ENCODE data around the gene FSTL5.
A peak's percentile ranks its signal among the peaks of the same experiment; 100 is the strongest.
"Not testable (repeated sequence)": the region's sequence is repeated elsewhere in the genome, so short reads cannot be mapped to it uniquely, and the experiment has no call there.

FSTL5 gene

DNA sequence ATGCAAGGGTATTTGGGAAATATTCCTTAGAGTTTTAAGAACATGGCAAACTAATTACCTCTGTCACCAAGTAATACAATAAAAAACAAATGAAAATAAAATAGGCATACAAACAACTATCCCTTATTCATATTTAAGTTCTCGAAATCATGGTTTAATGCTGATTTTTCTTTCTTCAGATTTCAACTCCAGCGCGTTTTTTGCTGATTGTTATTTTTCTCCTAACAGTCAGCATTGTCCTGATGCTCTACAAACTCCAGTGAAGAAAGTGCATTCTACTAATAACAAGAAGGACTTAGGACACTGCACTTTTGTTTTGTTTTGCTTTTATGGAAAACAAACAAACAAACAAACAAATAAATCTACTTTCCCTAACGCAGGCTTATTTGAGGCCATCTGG lies 282.4 kb downstream of the FSTL5 start:
- FAIRE-seq (no peak), DNase-seq (ENCODE audit: insufficient read length, low spot score) (no peak)

DNA sequence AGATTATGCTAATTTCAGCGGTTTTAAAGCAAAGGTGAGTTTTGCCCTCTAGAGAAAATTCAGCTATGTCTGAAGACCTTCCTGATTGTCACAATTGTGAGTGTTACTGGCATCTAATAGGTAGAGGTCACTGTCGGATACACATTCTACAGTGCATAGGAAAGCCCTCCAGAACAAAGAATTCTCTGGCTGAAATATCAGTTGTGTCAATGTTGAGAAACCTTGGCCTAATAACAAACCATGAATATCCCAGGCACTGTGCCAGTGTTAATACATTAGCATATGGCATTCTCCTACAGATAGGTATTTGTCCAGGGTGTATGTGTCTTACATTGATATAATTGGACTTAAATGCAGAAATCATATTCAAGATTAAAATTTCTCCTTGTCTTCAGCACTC lies 294.3 kb downstream of the FSTL5 start:
- FAIRE-seq (no peak), DNase-seq (ENCODE audit: insufficient read length, low spot score) (no peak)

DNA sequence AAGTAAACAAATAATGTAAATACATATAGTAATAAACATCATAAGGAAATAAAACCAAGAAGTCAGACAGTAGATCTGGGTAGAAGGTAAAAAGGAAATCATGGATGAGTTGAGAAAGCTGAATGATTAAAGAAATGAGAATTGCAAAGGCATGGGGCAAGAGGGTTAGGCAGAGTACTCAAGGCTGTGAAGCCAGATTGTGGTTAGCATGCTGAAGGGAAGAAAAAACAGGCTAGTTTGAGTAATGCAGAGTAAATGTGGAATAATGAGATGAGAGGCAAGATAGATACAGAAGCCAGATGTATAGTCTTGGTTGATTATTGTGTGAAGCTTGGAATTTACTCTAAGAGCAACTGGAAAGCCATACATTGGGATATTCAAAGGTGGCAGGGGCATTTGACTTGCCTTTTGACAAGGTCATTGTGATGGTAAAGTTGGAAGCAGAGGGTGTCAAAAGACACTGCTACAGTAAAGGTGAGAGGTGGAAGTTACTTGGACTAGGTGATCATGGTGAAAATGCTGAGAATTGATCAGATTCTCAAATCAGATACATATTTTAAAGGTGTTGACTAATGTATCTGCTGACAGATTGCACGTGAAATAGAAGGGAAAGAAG lies 307.0 kb downstream of the FSTL5 start:
- DNase-seq (ENCODE audit: insufficient read length, low spot score) (no peak), FAIRE-seq (no peak)

DNA sequence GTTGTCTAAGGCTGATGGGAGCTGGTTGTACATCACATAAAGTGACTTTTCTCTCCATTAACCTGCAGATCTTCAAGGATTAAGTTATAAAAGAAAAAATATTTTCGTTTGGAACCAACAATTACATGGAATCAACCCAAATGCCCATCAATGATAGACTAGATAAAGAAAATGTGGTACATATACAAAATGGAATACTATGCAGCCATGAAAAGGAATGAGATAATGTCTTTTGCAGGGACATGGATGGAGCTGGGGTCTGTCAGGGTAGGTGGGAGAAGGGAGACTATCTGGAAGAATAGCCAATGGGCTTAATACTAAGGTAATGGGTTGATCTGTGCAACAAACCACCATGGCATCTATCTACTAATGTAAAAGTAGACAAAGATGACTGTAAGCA lies 313.2 kb downstream of the FSTL5 start:
- no peak for DNase-seq (ENCODE audit: insufficient read length, low spot score)
- no peak for FAIRE-seq

DNA sequence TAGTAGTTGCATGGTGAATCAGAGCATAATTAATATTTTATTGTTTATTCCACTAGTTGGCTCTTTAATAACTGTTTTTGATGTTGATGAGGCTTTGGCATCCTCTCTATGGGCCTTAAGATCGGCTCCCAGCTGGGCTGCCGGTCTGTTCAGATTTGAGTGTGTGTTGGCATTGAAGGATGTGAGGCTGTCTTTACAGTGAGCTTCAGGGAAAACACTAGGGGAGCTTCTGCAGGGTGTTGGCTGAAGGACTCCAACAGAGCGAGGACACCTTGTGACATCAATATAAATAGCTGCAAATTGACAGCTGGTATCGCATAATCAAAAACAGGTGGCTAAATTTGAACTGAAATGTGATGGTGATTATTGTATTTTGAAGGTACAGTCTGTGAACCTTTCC lies 322.0 kb downstream of the FSTL5 start:
- DNase-seq (ENCODE audit: insufficient read length, low spot score) (no peak), FAIRE-seq (no peak)

DNA sequence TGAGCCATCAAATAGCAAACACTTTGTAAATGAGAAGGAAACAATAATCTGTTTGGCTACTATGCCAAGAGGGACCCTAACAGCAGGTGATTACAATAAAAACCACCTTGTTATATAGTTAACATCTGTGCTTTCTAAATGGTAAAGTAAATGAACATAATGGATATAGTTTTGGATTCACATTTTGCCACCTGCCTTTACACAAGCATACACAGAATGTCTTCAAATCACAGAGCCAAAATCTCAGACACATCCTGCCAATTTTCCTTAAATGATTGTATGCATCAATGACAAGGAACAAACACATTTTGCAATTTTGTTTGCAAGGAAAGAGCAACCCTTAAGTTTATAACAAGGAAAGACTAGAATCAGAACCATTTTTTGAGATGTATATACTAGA lies 334.2 kb downstream of the FSTL5 start:
- DNase-seq (ENCODE audit: insufficient read length, low spot score) (no peak), FAIRE-seq (no peak)

DNA sequence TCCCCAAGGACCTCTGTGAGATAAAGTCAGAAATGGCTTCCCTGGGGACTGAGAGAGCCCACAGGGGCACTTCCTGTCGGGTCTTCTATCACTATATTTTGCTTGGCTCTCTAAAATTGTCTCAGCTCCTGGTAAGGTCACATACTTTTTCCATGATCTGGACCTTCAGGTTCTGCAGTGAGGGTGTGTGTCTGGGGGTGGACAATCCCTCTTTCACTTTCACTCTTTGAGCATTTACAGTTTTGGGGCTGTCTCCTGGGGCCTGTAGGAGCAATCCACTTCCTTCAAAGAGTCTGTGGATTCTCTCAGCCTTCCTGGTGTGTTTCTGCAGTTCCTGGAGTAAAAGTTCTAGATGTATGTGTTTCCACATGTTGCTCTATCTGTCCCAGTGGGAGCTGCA lies 335.7 kb downstream of the FSTL5 start:
- FAIRE-seq (no peak), DNase-seq (ENCODE audit: insufficient read length, low spot score) (no peak)

DNA sequence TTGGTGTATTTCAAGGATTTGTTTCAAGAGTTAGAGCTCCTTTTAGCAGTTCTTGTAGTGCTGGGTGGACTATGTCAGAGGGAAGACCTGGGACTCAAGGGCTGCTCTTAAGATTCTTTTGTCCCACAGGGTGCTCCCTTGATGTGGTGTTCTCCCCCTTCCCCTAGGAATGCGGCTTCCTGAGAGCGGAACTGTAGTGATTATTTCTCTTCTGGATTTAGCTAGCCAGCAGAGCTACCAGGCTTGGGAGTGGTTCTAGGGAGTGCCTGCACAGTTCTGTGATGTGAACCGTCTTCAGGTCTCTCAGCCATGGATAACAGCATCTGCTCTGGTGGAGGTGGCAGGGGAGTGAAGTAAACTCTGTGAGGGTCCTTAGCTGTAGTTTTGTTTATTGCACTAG lies 336.8 kb downstream of the FSTL5 start:
- DNase-seq (ENCODE audit: insufficient read length, low spot score) (no peak), FAIRE-seq (no peak)

DNA sequence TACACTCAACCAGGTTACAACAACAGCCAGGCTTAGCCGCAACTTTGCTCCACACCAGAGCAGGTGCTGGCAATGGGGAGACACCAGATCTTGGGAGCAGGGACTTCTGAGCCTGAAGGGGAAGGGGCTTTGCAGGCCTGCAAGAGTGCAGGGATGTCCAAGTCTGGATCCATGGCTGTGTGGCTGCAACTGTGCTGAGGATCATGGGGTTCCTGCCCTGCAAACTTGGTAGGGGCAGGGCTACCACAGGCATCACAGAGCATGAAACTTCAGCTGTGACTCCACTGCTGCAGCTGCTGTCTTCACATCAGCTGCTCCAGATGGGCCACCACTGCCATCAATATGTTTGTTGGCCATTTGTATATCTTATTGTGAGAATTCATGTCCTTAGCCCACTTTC lies 340.4 kb downstream of the FSTL5 start:
- FAIRE-seq: no peak
- no peak for DNase-seq (ENCODE audit: insufficient read length, low spot score)

DNA sequence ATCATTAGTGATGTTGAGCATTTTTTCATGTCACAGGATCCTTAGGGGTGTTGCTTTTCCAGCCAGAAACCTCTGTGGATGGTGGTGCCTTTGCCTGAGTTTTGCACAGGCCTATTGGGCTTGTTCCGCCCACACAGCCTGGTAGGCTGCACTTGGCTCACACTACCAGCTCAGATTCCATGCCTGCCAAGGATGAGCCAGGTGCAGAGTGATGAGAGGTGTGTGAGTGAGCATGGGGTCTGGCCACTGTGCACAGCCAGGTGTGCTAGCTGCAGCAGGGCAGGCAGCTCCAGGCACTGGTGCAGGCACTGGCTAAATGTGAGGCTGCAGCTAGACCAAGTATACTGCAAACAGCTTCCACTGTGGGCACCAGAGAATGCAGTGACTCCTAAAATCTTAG lies 341.6 kb downstream of the FSTL5 start:
- no peak for DNase-seq (ENCODE audit: insufficient read length, low spot score)
- FAIRE-seq: no peak

DNA sequence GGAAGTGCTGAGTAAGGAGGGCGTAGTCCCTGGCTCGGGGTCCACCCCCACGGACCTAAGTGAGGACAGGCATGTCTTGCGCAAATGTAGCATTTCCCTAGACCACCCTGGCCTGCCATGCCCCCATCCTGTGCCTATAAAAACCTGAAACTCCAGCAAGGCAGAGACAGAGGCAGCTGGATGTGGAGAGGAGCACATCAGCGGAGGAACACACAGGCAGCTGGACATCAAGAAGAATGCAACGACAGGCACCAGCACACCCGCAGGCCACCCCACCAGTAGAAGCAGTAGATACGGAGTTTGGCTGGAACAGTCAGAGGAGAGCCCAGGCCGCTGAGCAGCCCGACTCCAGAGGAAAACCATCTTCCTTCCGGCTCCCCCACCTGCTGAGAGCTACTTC lies 345.9 kb downstream of the FSTL5 start:
- no peak for FAIRE-seq
- DNase-seq (ENCODE audit: insufficient read length, low spot score): no peak

DNA sequence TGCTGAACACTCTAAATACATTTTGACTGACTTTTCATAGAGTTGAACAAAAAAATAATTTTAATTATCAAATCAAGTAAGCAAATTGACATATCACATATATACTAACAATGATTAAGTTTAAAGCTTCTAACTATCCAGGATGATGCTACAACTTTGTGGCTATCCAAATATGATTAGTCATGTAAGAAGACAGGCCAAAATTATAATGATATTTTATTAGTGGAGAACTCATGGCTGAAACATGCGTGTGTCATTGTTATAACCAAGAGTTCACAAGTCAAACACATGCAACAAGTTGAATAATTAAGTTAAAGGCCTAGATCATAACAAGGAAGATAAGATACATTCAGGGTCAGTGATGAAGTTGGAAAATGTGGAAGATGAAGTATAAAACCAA lies 346.8 kb downstream of the FSTL5 start:
- DNase-seq (ENCODE audit: insufficient read length, low spot score) (no peak), FAIRE-seq (no peak)

DNA sequence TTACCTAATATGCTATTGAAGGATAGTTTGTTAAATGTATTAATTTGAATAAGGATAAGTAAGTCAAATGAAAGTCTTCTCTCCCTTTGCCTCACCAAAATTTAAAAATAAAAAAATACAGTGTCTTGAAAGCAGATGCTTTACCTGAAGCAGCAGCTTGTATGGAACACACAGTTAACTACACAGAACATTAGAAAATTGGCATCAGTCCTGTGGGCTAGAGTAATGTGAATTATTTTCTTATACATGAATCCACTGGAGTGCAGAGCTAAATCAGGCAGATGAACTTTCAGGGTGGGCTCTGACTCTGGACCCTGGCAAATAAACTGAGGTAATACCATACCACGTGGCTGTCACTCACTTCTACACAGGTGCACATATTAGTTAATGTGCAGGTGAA lies 348.0 kb downstream of the FSTL5 start:
- no peak for FAIRE-seq

DNA sequence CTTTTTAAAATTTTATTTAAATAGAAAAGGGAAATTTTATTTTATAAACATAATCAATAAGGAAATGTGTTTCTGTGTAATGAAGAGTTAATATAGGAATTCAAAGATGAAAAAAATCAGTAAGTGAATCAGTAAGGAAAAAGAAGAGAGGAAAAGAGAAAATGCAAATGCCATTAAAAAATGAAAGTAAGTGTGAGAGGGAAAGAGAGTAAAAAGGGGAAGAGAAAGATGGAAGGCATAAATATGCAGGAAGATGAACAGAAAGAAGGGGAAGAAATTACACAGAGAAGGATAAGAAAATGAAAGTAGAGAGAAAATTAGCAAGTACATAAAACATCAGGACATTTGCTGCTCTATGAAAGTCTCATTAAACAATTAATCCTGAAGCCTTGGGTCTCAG lies 349.9 kb downstream of the FSTL5 start:
- no peak for DNase-seq (ENCODE audit: insufficient read length, low spot score)
- FAIRE-seq: no peak

More for the DNA sequence above, 348.0 kb downstream of the FSTL5 start:
- no peak for DNase-seq (ENCODE audit: insufficient read length, low spot score)

DNA sequence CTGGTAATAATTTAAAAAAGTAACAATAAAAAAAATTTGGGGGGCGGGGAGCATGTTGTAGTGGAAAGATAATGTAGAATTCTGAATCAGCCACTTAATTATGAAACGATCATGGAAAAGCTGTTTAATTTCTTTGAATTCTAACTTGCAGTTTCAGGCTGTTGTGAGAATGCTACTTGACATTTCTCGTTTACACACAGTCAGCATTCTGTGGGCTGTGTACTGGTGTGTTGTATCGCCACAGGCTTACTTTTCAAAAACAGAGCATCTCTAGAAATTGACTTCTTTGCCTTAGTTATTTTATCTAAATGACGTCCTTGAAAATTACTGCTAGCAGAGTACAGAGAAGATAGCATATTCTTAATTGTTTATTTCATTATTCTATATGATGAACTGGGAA lies 350.4 kb downstream of the FSTL5 start:
- FAIRE-seq: no peak
- DNase-seq (ENCODE audit: insufficient read length, low spot score): no peak

DNA sequence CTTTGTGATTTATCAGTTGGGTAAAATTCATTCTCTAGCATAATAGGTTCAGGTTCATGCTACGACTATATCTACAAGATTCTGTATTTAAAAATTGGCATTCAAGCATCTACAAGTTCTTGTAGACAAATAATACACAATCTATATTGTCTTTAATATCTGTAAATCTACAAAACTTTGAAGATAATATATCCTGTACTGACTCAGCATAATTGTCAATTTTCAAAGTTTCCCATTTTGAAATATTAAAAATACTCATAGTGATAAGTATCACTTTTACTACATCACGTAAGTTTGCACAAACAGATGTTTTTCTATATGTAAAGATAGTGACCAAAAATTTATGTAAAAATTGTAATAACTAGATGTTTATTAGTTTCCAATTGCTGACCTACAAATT lies 360.6 kb downstream of the FSTL5 start:
- DNase-seq (ENCODE audit: insufficient read length, low spot score): no peak
- no peak for FAIRE-seq

DNA sequence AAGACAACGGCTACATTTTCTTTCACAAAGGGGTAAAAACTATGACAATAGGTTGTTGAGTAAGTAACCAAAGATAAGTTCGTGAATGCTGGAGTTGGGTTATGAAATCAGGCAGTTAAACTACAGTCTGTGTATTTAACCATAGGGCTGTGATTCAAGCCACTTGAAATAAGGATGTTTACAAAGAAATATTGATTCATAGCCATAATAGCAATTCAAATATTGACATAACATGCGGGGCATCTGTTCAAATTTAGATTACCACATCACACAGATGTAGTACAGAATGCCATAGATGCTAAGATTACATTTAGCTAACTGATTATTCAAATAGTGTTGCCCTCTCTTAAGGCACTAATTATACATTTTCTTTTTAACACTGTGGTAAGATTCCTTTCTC lies 364.1 kb downstream of the FSTL5 start:
- DNase-seq (ENCODE audit: insufficient read length, low spot score) (no peak), FAIRE-seq (no peak)

DNA sequence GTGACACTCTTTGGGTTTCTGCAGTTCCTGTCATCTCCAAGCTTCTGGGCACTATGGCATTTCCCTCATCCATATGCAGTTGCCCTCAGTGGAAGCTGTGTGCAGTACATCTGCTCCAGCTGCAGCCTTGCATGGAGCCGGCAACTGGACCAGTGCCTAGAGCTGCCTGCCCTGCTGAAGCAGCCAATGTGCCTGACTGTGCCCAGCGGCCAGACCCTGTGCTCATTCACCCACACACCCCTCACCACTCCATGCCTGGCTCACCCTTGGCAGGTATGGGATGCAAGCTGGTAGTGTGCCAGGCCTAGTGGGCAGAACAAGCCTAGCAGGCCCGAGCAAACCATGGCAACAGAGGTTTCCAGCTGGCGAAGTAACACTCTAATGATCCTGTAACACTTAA lies 370.8 kb downstream of the FSTL5 start:
- FAIRE-seq: no peak
- DNase-seq (ENCODE audit: insufficient read length, low spot score): no peak

DNA sequence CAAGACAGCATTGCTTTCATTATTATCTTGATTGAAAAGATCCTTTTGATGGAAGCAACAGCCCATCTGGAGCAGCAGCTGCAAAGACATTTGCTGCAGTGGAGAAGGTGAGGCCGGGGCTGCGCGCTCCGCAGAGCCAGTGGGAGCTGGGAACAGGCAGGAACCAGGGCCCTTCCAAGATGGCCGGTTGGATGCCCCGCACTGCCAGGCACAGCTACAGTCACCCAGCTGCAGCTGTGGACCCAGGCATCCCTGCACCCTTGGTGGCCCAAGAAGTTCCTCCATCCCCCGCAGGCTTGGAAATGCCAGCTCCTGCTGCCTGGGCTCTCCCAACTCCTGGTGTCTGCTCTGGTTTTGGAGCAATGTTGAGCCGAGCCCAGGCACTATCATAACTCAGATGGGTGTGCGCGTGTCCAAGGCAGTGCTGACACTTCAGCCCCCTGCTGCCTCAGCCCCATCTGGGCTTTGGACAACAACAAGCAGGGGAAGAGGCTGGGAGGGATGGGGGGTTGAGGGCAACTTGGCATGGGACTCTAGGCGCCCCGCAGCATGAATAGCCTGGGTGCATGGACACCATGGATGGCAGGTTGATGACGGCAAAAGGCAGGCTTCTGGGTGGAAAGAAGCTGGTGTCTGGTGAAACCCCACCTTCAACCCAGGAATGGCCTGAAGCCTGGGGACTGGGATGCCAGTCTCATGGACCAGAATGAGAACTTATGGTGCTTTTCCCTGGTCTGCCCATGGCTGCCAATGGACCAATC lies 371.8 kb downstream of the FSTL5 start:
- DNase-seq (ENCODE audit: insufficient read length, low spot score) (no peak), FAIRE-seq (no peak)

DNA sequence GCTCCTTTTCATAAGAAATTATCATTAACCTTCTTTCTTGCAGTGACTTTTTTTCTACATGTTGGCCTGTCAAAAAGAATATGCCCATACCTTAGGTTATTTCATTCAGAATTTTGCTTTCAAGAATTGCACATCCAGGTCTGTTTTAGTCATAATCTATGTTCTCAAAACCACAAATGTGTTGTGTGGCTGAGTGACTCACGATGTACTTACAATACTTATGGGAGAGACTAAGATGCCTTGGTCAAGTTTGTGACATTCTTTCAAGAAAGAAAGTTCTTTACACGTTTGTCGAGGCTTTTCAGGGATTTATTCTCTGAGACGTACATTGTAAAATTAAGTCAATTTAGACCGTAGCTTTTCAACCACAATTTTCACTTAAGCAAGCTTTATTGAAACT lies 396.7 kb downstream of the FSTL5 start:
- FAIRE-seq (no peak), DNase-seq (ENCODE audit: insufficient read length, low spot score) (peak; percentile 13)

DNA sequence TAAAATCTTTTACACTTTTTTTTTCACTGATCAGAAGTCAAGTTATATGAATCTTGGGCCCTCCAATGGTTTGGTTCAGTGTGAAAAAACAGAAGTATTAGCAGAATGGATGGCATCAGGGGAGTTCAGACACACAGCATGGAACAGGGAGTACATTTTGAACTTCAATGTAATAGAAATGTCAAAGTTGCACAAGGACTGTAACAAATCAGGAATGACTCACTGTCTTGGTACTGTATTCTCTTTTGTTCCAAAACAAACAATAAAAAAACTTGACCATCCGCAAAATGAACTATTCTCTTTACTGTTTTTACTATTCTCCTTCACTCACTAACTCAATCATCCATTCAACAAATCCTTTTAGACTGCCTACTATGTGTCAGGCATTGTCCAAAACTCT lies 401.0 kb downstream of the FSTL5 start:
- FAIRE-seq: no peak
- peak; percentile 9 for DNase-seq (ENCODE audit: insufficient read length, low spot score)

DNA sequence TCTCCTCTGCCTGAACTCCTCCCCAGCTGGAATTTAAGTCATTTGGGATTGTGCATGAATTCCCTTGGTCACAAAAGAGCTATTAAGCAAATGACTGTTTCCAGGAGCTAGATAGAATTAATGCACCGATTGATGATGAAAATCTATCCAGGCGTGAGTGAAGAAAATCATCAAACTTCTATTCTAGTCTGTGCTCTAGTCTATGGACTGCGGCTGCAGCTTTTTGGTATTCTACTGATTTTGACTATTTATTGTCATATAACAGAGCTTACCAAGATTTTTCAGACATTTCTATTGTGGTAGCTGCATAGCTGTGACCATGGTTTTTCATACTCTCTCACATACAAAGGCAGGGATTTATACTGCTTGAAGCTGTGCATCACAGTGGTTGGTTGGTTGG lies 403.8 kb downstream of the FSTL5 start:
- FAIRE-seq (no peak), DNase-seq (ENCODE audit: insufficient read length, low spot score) (no peak)

DNA sequence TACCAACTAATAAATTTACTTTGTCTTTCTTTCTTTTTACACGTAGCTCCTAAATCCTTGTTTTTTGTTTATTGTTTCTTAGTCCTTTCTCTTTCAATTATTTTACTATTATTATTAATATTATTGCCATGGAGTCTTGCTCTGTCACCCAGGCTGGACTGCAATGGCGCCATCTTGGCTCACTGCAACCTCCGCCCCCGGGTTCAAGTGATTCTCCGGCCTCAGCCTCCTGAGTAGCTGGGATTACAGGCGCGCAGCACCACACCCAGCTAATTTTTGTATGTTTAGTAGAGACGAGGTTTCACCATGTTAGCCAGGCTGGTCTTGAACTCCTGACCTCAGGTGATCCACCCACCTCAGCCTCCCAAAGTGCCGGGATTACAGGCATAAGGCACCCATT lies 405.4 kb downstream of the FSTL5 start:
- FAIRE-seq; DNase-seq (ENCODE audit: insufficient read length, low spot score): not testable (repeated sequence)

All from HTR-8/SVneo (cell line).